VCaP (cell line): ENCODE measurements around the gene KCNA4.
"Not testable (repeated sequence)": the region's sequence is repeated elsewhere in the genome, so short reads cannot be mapped to it uniquely, and the experiment has no call there.

ENCODE experiments used
- H3K27ac ChIP-seq: fragments of 450-650 bp; 2 replicates; pipeline ENCODE4 v1.5.1; 2017
- CTCF ChIP-seq: fragments of 450-650 bp; conservative IDR thresholded peaks from 2 replicates; pipeline ENCODE4 v1.5.1; 2017; ENCODE audit warnings: mild to moderate bottlenecking, moderate library complexity

Gene KCNA4

DNA sequence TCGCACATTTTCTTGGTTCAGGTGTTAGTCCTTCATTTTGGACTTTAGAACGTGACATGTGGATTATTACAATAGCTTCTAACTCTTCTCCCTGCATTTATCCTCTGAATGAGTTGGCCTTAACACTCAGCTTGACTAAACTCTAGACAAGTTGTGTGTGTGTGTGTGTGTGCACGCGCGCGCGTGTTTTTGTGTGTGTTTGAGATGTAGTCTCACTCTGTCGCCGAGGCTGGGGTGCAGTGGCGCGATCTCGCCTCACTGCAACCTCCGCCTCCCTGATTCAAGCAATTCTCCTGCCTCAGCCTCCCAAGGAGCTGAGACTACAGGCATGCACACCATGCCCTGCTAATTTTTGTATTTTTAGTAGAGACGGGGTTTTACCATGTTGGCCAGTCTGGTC is 24.3 kb upstream of the KCNA4 start:
- TF ChIP-seq CTCF, result no peak
- no peak overlapping the region for H3K27ac ChIP-seq

- not testable (repeated sequence) for H3K27ac ChIP-seq
Observed at GRCh38 chr11:30034746-30035145, 17.9 kb upstream of the KCNA4 start.

- not testable (repeated sequence) for H3K27ac ChIP-seq
Observed at GRCh38 chr11:30034166-30034565, 17.3 kb upstream of the KCNA4 start.

DNA sequence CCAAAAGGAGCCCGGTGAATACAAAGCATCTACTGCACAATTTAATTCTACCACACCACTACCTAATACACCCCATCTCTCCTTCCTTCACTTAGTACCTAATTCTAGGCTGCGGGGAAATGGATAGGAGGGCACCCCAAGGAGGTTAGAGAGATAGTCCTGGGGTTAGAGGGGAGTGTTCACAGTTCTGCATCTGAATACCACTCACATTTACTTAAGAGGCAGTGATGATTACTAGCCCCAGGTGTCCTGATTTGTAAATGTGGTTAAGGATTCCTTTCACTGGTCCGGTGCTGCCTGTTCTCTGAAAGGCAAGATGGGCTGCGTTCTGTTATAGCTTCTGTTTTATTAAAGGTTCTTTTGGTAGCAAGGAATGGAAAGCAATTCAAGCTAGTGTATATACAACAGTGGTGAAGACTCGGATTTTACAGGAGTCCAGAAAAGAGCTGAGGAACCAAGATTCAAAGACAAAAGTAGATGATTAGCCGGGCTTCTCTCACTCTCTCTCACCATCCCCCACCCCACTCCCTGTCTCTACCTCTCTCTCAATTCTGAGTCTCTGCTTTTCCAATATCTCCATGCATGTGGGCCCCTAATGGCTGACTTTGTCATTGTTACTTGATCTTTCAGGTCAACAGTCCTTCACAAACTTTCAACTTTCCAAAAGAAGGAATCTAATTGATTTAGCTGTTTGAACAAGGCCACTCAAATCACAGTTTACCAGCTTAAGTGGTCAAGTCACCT is 8.7 kb upstream of the KCNA4 start:
- TF ChIP-seq CTCF, result no peak
- no peak overlapping the region for H3K27ac ChIP-seq

GRCh38 chr11:30023074-30023473 is 6.2 kb upstream of the KCNA4 start:
- no peak for TF ChIP-seq CTCF
- H3K27ac ChIP-seq, result no peak overlapping the region

- H3K27ac ChIP-seq, result no peak overlapping the region
- no peak for TF ChIP-seq CTCF
Observed at GRCh38 chr11:30019481-30019880, 2.7 kb upstream of the KCNA4 start.

- no peak for TF ChIP-seq CTCF
- H3K27ac ChIP-seq, result no peak overlapping the region
Observed at GRCh38 chr11:30018495-30018894, 1.7 kb upstream of the KCNA4 start.

DNA sequence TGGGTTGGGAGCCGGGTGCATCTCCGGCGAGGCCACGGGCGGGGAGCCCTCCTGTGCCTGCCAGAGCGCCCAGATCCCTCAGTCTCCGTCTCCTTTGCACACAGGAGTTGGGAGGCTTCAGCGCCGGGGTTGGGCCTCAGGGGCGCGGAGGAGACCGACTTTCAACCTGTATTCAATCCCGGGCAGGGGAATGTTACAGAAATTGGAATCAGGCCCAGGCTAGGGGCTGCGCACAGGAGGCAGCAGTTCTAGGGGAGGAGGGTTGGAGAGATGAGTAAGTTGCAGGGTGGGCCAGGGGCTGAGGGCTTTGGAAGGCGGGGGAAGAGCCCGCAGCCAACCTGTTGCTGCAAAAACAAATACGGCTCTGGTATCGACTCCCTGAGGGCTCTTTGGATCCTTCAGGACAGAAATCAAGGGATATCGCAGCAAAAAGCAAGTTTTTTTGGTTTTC is 640 bp upstream of the KCNA4 start:
- no peak overlapping the region for H3K27ac ChIP-seq
- no peak for TF ChIP-seq CTCF
